Motor neuron (in vitro differentiated cells): ENCODE measurements around the gene TAAR9. TPM values are rescaled to one million over a fixed set of nuclear protein-coding genes. Genes with fewer than 3 reads are reported as not detected.

Source experiments
- ATAC-seq, 8 experiments: fragments of 200-7000 bp; cut with Tn5 transposase; replicated peaks in 6 of 8; 2 replicates each; pipeline ENCODE4 v1.8.0; 2021; ENCODE audit warnings: mild to moderate bottlenecking in 8 of 8, moderate library complexity in 8 of 8
- H3K27ac ChIP-seq, 2 donors: fragments of 250-450 bp; sonication (Bioruptor Pico); 2 replicates each; pipeline ENCODE4 v1.9.0; 2021; ENCODE audit warnings: antibody characterized with exemption in 2 of 2, mild to moderate bottlenecking in 2 of 2, moderate library complexity in 1 of 2
- H3K4me1 ChIP-seq, 2 donors: fragments of 250-450 bp; sonication (Bioruptor Pico); replicated peaks in 1 of 2; 2 replicates each; pipeline ENCODE4 v1.6.1; 2021; ENCODE audit warnings: antibody characterized with exemption in 2 of 2, mild to moderate bottlenecking in 2 of 2, moderate library complexity in 1 of 2
- H3K4me3 ChIP-seq, 5 donors: fragments of 250-450 bp; sonication (Bioruptor Pico); 2 replicates each; pipeline ENCODE4 v1.9.0; 2021; ENCODE audit warnings: antibody characterized with exemption in 5 of 5, mild to moderate bottlenecking in 5 of 5, moderate library complexity in 4 of 5
- WGBS, 10 experiments: fragments of 450-650 bp; shearing (Covaris generic); methylation state at CpG; one replicate each; pipeline ENCODE4 v1.0.0; 2022; 5-methylcytosine and 5-hydroxymethylcytosine counted together
- in situ Hi-C, 9 experiments: fragments of 400-800 bp; cut with MboI; loops; one replicate each; pipeline ENCODE4 v1.15.0; 2021; ENCODE audit warnings: low sequenced_read_pairs in 9 of 9, low pct_unique_long_range_greater_than_20kb in 2 of 9; ENCODE audit not compliant: unreplicated experiment in 9 of 9
- total RNA-seq, 8 experiments: library from RNA; unstranded; fragments of 300-600 nt; gene quantifications; 2 replicates each; pipeline versions ENCODE4 v1.2.3 to v1.2.4, GENCODE V29; 2022

Gene TAAR9, protein sequence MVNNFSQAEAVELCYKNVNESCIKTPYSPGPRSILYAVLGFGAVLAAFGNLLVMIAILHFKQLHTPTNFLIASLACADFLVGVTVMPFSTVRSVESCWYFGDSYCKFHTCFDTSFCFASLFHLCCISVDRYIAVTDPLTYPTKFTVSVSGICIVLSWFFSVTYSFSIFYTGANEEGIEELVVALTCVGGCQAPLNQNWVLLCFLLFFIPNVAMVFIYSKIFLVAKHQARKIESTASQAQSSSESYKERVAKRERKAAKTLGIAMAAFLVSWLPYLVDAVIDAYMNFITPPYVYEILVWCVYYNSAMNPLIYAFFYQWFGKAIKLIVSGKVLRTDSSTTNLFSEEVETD
- not detected for total RNA-seq

DNA sequence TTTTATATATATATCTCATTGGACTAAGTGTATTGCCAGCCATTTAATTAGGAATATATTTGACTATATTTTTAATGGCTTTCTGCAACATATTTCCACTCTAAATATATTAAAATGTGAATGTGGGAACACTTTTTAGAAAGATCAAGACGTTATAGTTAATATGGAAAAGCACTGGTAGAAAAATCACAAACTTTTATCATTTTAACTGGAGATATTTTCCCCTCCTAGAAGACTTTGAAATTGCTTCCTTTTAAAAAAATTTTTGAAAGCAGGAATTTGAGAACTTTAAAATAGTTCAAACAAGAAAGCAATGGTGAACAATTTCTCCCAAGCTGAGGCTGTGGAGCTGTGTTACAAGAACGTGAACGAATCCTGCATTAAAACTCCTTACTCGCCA is at the start of gene TAAR9:
Gene TAAR9 (plus strand): TSS at position 301 of the 400 bp plus-strand sequence. CDS start 13 bp downstream, at position 314.
- no peak within 1 kb of the TSS for H3K4me3 ChIP-seq
- no peaks in the 10 kb centered on the region for H3K4me1 ChIP-seq
- in situ Hi-C loops, result loop anchor here in 5 of 9 experiments (25.0 kb wide), 5 partner anchors 174 to 999 kb away; partner anchors contain the start of genes RPS12 (in 1 of the 5), SLC18B1 (in 1 of the 5), VNN1 (in 1 of the 5) and VNN2 (in 1 of the 5)
- no peak for ATAC-seq
- no peak within 1 kb of the TSS for H3K27ac ChIP-seq
- WGBS, 10 experiments, result 8 to 96% (median 76%) methylated on average over 1 to 4 of the region's 4 CpGs

DNA sequence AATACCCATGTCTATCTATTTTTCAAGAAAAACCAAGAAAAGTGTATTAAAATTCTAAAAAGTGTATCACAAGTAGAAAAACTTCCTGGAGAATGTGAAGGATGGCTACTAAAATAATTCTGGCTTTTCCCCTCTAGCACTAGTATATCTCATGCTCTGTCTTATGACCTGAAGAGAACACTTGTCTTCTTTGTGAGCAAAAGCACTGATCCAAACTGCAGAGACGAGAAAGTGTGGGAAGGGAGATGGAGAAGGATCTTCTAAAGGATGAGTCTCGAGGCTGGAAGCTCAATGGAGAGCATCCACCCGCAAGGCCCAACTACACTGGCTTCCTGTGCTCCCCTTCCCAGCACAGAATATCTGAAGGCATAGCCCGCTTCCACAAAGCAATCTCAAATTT is 48.7 kb upstream of the TAAR9 start:
- in situ Hi-C loops, result loop anchor here (10.0 to 25.0 kb wide), 5 partner anchors 177 to 577 kb away; no protein-coding TSS in a partner anchor

DNA sequence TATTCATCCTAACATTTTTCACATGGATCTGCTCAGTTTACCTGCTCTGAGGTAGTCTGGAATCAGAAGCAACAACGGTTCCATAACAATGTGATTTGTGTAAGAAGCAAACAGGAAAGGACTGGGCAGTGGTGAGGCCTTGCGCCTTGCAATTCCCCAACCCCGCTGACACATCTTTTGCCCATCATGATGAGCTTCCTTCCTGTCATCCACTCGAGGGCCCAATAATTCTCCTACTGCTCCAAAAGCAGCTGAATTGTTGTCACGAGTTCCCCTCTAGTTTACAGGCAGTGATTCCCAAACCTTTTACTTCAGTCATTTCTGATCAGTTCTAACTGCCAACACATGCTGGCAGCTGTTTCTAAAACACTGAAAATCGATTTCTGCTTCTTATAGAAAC is 48.1 kb upstream of the TAAR9 start:
- WGBS, 10 experiments, result 2 to 84% (median 66%) methylated on average over 2 to 6 of the region's 6 CpGs
- in situ Hi-C loops, result loop anchor here in 8 of 9 experiments (25.0 kb wide), 3 partner anchors 178 to 578 kb away; no protein-coding TSS in a partner anchor
- peak in 2 of 8 experiments; percentile 44 to 71 for ATAC-seq
- H3K4me1 ChIP-seq, result no peaks in the 10 kb centered on the region
- no peak overlapping the region for H3K4me3 ChIP-seq
- no peak overlapping the region for H3K27ac ChIP-seq

More for the DNA sequence above, 48.7 kb upstream of the TAAR9 start:
- H3K4me1 ChIP-seq, result no peaks in the 10 kb centered on the region
- H3K4me3 ChIP-seq, result no peak overlapping the region
- H3K27ac ChIP-seq, result no peak overlapping the region
- WGBS, 10 experiments, result 60 to 100% (median 95%) methylated on average over 1 to 4 of the region's 4 CpGs
- no peak for ATAC-seq

DNA sequence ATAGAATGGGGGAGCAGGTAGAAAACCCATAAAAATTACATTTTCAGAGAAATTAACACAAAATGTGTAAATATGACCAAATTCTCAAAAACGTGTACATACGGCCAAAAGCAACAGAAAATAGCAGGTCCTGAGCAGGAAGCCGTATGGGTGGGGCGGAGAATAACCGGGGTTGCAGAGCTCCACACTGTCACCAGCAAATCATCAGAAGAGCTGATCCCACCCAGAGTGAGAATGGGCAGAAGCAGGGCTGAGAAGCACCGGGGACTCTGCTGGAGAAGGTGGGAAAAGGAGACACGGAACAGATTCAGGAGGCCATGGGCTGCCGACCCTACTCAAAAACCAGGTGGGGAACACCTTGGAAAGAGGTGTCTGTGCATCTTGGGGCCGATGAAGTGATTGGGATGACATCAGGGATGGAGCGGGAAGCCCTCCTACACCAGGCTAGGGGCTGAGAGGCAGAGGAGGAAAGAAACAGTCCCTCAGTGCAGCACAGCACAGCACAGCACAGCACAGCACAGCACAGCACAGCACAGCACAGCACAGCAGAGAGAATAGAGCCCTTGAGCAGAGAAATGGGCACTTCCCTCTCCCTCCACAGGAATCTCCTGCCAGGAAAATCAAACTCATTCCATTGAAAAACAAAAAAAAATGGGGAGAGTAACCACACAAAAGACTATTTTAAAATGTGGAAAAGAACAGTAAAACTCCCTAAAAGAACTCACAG is 47.4 kb upstream of the TAAR9 start:
- in situ Hi-C loops, result loop anchor here in 8 of 9 experiments (25.0 kb wide), 3 partner anchors 178 to 578 kb away; no protein-coding TSS in a partner anchor
- Histone ChIP-seq H3K4me3 (no peak overlapping the region), H3K27ac (no peak overlapping the region), H3K4me1 (no peaks in the 10 kb centered on the region)
- ATAC-seq, result peak in 3 of 8 experiments; percentile 22 to 78 (median 74)
- 2 to 97% (median 69%) methylated on average over 2 to 9 of the region's 10 CpGs; no CpG with 5 or more reads in 4 of the 10 experiments for whole genome bisulfite sequencing, 10 experiments

DNA sequence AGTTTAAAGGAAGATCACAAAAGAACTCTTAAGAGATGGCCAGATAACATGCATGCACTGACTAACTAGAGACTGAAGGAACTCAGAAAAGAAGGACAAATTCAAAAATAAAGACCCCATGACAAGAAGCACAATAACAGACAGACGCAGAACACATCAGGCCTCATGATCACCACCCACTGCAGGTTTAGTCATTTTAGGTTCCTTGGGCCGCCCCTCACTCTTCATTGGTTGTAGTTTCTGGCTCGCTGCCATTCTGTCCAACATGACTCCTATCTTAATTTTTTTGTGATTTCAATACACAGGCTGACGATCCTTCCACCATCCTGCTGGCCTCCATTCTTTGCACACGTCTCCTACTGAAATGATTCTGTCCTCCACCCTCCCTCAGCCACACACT is 46.8 kb upstream of the TAAR9 start:
- Histone ChIP-seq H3K4me1 (no peaks in the 10 kb centered on the region), H3K27ac (no peak overlapping the region), H3K4me3 (no peak overlapping the region)
- in situ Hi-C loops, result loop anchor here in 8 of 9 experiments (25.0 kb wide), 3 partner anchors 179 to 579 kb away; no protein-coding TSS in a partner anchor
- WGBS, 10 experiments, result 26 to 100% (median 85%) methylated on average over 2 to 4 of the region's 5 CpGs; no CpG with 5 or more reads in 1 of the 10 experiments
- ATAC-seq, result peak in 2 of 8 experiments; percentile 30 to 49

DNA sequence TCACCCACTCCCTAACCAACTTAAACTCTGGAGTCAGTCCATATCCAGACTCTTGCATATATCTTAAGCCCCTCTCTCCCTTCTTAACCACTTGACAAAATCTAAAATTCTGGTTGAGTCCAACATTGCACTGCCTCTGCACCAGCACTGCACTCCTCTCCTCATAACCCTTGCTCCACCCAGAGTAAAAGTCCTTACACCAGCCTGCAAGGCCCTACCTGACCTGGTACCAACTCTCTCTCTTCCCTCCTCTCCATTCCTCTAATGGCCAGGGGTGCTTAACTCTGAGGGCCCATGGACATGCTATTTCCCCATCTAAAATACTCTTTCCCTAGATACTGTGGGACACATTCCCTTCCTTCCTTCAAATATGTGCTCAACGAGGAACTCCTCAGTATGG is 46.2 kb upstream of the TAAR9 start:
- ATAC-seq, result no peak
- WGBS, 10 experiments, result 40 to 100% (median 90%) methylated on average over 1 of the region's 1 CpG; no CpG with 5 or more reads in 4 of the 10 experiments
- Histone ChIP-seq H3K27ac (no peak overlapping the region), H3K4me3 (no peak overlapping the region), H3K4me1 (no peaks in the 10 kb centered on the region)
- in situ Hi-C loops, result loop anchor here in 8 of 9 experiments (25.0 kb wide), 3 partner anchors 180 to 580 kb away; no protein-coding TSS in a partner anchor

DNA sequence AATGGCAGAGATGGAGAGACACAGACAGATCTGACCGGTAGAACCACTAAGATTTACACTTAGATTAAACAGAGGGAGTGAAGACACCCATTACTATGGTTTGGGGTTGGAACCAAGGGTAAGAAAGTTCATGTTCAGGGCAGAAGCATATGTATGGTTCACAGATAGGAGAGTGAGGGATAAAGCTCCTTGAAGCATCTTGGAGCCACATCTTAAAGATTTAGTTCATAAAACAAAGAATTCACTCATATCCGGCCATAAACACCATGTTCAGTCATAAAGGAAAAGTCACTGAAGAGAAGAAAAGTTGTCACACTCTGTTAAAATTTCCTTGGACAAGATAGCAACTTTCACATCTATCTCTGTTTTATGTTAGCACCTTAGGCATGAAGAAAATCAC is 43.1 kb upstream of the TAAR9 start:
- 59 to 100% (median 92%) methylated on average over 1 to 2 of the region's 2 CpGs; no CpG with 5 or more reads in 3 of the 10 experiments for WGBS, 10 experiments
- in situ Hi-C loops, result loop anchor here in 8 of 9 experiments (25.0 kb wide), 3 partner anchors 183 to 583 kb away; no protein-coding TSS in a partner anchor
- Histone ChIP-seq H3K4me1 (no peaks in the 10 kb centered on the region), H3K27ac (no peak overlapping the region), H3K4me3 (no peak overlapping the region)
- no peak for ATAC-seq

DNA sequence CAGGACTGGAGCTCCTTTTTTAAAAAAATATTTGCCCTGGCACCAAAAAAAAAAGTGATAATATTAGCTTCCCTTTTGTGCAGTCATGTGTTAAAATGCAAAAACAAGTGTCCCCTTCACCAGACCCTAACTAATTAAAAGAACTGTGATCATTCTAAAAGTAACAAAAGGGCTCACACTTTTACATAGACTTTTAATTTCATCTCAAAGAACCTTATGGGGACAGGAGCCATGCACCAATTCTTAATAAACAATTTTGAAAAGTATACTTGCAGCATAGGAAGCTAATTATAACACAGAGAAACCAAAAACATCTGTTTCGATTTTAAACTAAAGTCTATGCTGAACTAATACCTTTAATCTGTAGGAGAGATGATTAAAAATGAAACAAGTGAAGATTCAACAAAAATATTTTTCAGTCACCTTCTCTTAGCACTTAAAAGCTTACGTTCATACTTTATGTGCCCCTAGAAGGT is 42.4 kb upstream of the TAAR9 start:
- 10 to 100% (median 90%) methylated on average over 1 to 2 of the region's 2 CpGs; no CpG with 5 or more reads in 1 of the 10 experiments for WGBS, 10 experiments
- no peak overlapping the region for H3K27ac ChIP-seq
- in situ Hi-C loops, result loop anchor here in 8 of 9 experiments (25.0 kb wide), 3 partner anchors 183 to 583 kb away; no protein-coding TSS in a partner anchor

DNA sequence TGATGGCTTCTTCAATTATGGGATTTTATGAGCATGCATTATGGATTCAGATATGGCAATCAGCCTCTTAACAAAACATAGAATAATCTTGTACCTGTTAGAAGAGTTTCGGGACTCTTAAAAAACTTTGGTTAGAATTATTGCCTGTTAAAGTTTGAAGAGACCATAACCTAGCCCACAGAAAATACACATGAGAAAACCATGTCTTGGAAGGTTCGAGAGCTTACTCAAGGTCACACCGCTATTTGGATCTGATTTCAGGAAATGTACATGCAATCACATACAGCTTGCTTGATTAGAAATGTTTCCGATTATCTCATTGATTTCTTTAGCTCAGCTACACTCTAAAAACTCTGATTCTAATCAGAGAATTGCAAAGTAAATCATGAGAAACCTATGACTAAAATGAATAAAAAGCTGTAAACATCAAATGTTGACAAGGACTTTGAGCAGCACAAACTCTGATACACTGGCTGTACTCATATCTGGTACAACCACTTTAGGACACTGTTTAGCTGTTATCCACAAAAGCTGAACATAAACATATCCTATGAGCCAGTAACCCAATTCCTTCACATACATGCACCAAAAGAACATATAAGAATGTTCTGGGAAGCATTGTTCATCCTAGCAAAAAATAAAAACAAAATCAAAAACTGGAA is 41.4 kb upstream of the TAAR9 start:
- Histone ChIP-seq H3K4me3 (no peak overlapping the region), H3K4me1 (no peaks in the 10 kb centered on the region), H3K27ac (no peak overlapping the region)
- in situ Hi-C loops, result loop anchor here in 8 of 9 experiments (25.0 kb wide), 3 partner anchors 184 to 584 kb away; no protein-coding TSS in a partner anchor
- no peak for ATAC-seq
- WGBS, 10 experiments, result 0 to 92% (median 54%) methylated on average over 1 to 4 of the region's 4 CpGs; no CpG with 5 or more reads in 1 of the 10 experiments

More for the DNA sequence above, 42.4 kb upstream of the TAAR9 start:
- Histone ChIP-seq H3K4me1 (no peaks in the 10 kb centered on the region), H3K4me3 (no peak overlapping the region)
- ATAC-seq, result no peak

DNA sequence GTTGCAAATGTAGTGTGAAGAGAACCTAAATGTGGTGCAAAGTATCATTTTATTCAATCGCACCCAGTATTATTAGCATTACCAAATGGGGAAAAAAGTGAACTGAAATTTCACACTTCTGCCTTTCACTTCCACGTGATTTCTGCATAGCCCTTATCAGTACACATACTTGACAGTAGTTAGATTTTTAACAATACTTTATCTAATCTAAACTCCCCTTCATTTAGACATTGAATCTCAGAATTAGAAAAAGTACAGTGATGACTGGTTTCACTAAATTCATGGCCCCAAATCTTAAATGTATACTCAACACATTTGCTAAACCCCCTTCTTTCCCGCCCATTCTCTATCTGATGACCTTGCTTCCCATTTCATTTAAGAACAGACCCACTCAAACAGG is 39.4 kb upstream of the TAAR9 start:
- ATAC-seq, result no peak
- H3K4me1 ChIP-seq, result no peaks in the 10 kb centered on the region
- H3K4me3 ChIP-seq, result no peak overlapping the region
- in situ Hi-C loops, result loop anchor here in 8 of 9 experiments (25.0 kb wide), 3 partner anchors 186 to 586 kb away; no protein-coding TSS in a partner anchor
- no peak overlapping the region for H3K27ac ChIP-seq
- 67 to 100% (median 98%) methylated on average over 1 to 3 of the region's 3 CpGs for WGBS, 10 experiments

DNA sequence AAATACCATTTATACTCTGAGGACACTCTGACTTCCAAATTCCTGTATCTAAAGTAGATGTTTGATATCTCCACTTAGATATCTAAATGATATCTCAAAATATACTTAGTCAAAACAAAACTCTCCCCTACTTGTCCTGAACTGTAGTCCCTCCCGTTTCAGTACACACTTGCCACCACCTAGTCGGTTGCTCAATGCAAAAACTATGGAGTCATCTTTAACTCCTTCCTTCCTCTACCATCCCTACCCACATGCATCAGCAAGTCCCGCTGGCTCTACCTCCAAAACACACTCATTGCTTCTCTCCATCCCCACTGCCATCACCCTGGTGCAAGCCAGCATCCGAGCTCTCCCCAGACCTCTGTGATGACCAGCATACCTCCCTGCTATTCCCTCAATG is 38.3 kb upstream of the TAAR9 start:
- no peak overlapping the region for H3K4me3 ChIP-seq
- H3K27ac ChIP-seq, result no peak overlapping the region
- ATAC-seq, result peak in 1 of 8 experiments; percentile 37
- 0 to 80% (median 64%) methylated on average over 1 to 4 of the region's 4 CpGs; no CpG with 5 or more reads in 2 of the 10 experiments for whole genome bisulfite sequencing, 10 experiments
- in situ Hi-C loops, result loop anchor here in 8 of 9 experiments (25.0 kb wide), 4 partner anchors 187 to 587 kb away; partner anchors contain the start of gene RPS12 (in 2 of the 8)
- no peaks in the 10 kb centered on the region for H3K4me1 ChIP-seq

DNA sequence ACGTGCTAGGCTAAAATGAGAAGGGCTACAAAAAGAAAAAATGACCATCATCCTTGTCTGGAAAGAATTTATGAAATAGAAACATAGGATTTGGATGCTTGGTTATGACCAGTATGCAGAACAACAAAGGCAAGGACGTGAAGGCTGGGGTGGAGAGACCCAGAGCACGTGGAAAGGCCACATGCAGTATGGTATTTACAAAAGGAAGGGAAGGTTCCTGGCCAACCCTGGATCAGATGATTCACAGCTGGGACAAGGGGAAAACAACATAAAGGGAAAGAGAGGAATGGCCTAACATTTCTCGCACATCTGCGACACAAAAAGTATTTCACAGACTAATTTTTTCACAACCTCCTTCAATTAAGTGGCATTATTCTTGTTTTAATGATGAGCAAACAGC is 33.3 kb upstream of the TAAR9 start:
- Histone ChIP-seq H3K27ac (no peak overlapping the region), H3K4me1 (peaks cover 0 to under 1% of the 10 kb centered on the region in 2 donors), H3K4me3 (no peak overlapping the region)
- peak in 2 of 8 experiments; percentile 79 to 91 for ATAC-seq
- WGBS, 10 experiments, result 38 to 100% (median 80%) methylated on average over 1 to 5 of the region's 5 CpGs
- in situ Hi-C loops, result loop anchor here in 2 of 9 experiments (25.0 kb wide), 1 partner anchor 308 kb away; the partner anchor contains the start of gene RPS12 (in 2 of the 2)
